Activated CD4-positive, alpha-beta T cell treated with anti-CD3 and anti-CD28 coated beads, Interleukin-2, amount 10 ng/mL, durations not matched to agents 7 days and 5 days (primary cell): ENCODE results near the gene WWOX. TPM values are rescaled to one million over a fixed set of nuclear protein-coding genes. Genes with fewer than 3 reads are reported as not detected.

ENCODE experiments used
- CTCF ChIA-PET: fragments of 350-600 bp; sonication (Branson Sonifier 250); formaldehyde crosslinking; loops from one replicate; lab custom pipeline; 2021; ENCODE audit warnings: antibody characterized with exemption; lab: Charles Lee
- POLR2A ChIA-PET: fragments of 350-600 bp; sonication (Branson Sonifier 250); formaldehyde crosslinking; loops from one replicate; lab custom pipeline; 2021; ENCODE audit warnings: antibody characterized with exemption; lab: Charles Lee
- DNase-seq: peaks from one replicate; pipeline ENCODE4 v3.0.0-alpha.2; 2020
- H3K27ac Mint-ChIP-seq: one replicate; pipeline ENCODE4 v1.8.0; 2021; ENCODE audit warnings: mild to moderate bottlenecking, moderate library complexity, mixed read lengths
- H3K27me3 Mint-ChIP-seq: one replicate; pipeline ENCODE4 v1.8.0; 2021; ENCODE audit warnings: mixed read lengths
- H3K36me3 Mint-ChIP-seq: one replicate; pipeline ENCODE4 v1.8.0; 2021; ENCODE audit warnings: low read depth, mixed read lengths
- H3K4me1 Mint-ChIP-seq: one replicate; pipeline ENCODE4 v1.8.0; 2021; ENCODE audit warnings: mixed read lengths
- H3K4me3 Mint-ChIP-seq: one replicate; pipeline ENCODE4 v1.8.0; 2021; ENCODE audit warnings: mild to moderate bottlenecking, moderate library complexity, mixed read lengths
- H3K9me3 Mint-ChIP-seq: one replicate; pipeline ENCODE4 v1.8.0; 2021; ENCODE audit warnings: mixed read lengths
- total RNA-seq, 2 experiments: library from RNA; stranded (reverse); gene quantifications; one replicate each; pipeline ENCODE4 v1.2.3, GENCODE V29; 2021

Gene WWOX
- total RNA-seq, 2 experiments from 2014 or later = 22.2 to 28.9 TPM

DNA sequence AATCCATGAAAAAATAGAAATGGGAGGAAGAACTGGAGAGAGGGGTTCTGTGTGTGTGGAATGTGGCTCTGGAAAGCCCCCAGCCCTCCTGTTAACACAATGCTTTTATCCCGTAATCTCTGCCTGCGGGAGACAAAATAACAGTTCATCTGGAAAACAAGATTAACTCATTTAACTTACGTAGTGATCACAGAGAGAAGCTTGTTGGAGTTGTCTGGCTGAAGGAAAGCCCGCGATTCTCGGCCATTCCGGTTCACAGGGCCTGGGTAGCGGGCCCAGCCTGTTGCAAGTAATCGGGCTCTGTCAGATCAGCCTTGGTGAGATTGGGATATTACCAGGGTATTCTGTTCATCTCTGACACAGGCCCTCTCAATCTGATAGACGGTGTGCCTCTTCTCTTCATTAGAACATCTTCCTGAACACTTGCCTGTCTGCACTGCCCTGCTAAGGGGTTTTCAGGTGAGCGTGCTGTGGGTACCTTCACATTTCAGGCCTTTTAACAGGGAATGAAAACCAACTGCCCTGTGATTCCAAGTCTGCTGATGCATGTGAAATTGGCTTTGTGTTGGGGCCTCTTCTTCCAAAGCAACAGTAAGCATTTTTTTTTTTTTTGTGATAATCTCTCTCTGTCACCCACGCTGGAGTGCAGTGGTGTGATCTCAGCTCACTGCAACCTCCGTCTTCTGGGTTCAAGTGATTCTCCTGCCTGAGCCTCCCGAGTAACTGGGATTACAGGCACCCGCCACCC is 609.9 kb downstream of the WWOX start:
- DNase-seq = no peak
- peaks cover 6% of the 10 kb centered on the region for H3K4me1 Mint-ChIP-seq
- H3K36me3 Mint-ChIP-seq = no peaks in the 10 kb centered on the region
- H3K27me3 Mint-ChIP-seq = no peaks in the 10 kb centered on the region
- CTCF ChIA-PET = no interaction called here
- H3K4me3 Mint-ChIP-seq = no peak overlapping the region
- POLR2A ChIA-PET = no interaction called here
- no peak overlapping the region for H3K27ac Mint-ChIP-seq
- peaks cover 3% of the 10 kb centered on the region for H3K9me3 Mint-ChIP-seq

DNA sequence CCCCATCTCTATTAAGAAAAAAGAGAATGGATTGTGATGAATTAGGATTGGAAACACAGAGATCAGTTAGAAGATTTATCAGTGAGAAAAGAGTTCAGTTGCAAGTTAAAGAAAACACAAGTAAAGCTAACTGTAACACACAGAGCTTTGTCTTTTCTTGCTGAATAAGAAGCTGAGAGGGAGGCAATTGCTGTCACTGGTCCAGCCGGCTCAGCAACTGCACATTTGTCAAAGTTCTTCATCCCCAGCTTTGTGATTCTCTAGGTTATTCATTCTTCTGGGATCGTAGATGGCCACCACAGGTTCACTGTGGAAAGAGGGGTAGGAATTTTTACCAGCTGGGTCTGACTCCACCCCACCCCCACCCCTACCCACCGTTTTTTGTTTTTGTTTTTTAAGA is 615.7 kb downstream of the WWOX start:
- ChIA-PET POLR2A (no interaction called here), CTCF (no interaction called here)

DNA sequence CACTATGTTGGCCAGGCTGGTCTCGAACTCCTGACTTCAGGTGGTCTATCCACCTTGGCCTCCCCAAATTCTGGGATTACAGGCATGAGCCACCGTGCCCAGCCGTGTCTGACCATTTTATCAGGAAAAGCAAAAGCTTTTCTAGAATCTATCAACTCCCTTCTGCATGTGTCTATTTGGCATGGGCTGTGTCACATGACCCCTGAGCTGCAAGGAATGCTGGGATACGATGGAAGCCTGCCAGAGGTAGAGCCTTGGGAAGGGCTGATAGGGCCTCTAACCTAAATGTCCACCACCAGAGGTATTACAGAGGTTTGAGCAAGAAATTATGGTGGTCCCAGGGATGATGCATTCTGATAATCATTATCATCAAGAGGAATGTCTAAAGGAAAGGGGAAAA is 616.2 kb downstream of the WWOX start:
- no peaks in the 10 kb centered on the region for H3K27me3 Mint-ChIP-seq
- no peaks in the 10 kb centered on the region for H3K9me3 Mint-ChIP-seq
- no peaks in the 10 kb centered on the region for H3K36me3 Mint-ChIP-seq
- ChIA-PET CTCF (interaction anchor here (1.5 kb wide), 1 partner anchor 12 kb away, joined by 3 read pairs; no protein-coding TSS in a partner anchor), POLR2A (no interaction called here)
- no peak overlapping the region for H3K4me3 Mint-ChIP-seq
- H3K4me1 Mint-ChIP-seq = no peaks in the 10 kb centered on the region
- H3K27ac Mint-ChIP-seq = no peak overlapping the region
- DNase-seq = no peak

More for the DNA sequence above, 615.7 kb downstream of the WWOX start:
- no peak for DNase-seq
- Mint-ChIP-seq H3K4me3 (no peak overlapping the region), H3K27me3 (no peaks in the 10 kb centered on the region), H3K9me3 (no peaks in the 10 kb centered on the region), H3K36me3 (no peaks in the 10 kb centered on the region), H3K4me1 (no peaks in the 10 kb centered on the region), H3K27ac (no peak overlapping the region)

GRCh38 chr16:78718141-78718540 is 618.7 kb downstream of the WWOX start:
- CTCF ChIA-PET = no interaction called here
- POLR2A ChIA-PET = no interaction called here
- DNase-seq = no peak
- Mint-ChIP-seq H3K27ac (no peak overlapping the region), H3K9me3 (no peaks in the 10 kb centered on the region), H3K4me1 (no peaks in the 10 kb centered on the region), H3K36me3 (no peaks in the 10 kb centered on the region), H3K27me3 (peaks cover under 1% of the 10 kb centered on the region), H3K4me3 (no peak overlapping the region)

GRCh38 chr16:78720416-78720815 is 621.0 kb downstream of the WWOX start:
- no peaks in the 10 kb centered on the region for H3K36me3 Mint-ChIP-seq
- POLR2A ChIA-PET = no interaction called here
- no peak for DNase-seq
- no peak overlapping the region for H3K4me3 Mint-ChIP-seq
- no peaks in the 10 kb centered on the region for H3K4me1 Mint-ChIP-seq
- CTCF ChIA-PET = no interaction called here
- H3K27me3 Mint-ChIP-seq = peaks cover 2% of the 10 kb centered on the region
- no peaks in the 10 kb centered on the region for H3K9me3 Mint-ChIP-seq
- H3K27ac Mint-ChIP-seq = no peak overlapping the region

DNA sequence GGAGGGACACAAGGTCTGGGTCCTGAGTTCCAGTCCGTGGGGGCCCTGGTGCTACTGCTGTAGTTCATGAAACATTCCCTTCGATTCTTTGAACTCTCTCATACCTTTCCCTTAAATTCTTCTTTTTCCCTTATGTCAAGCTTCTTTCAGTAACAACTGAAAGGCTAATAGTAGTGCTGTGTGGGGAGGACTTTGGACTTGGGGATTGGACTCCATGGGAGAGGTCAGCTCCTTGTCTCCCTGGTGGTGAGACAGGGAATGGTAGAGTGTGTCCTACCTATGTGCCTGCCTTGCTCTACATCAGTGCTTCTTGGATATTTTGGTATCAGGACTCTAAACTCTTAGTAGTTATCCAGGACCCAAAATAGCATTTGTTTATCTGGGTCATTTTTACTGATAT is 628.1 kb downstream of the WWOX start:
- CTCF ChIA-PET = interaction anchor here (0.6 to 1.0 kb wide), 2 partner anchors 11 to 240 kb away, joined by 3 to 4 read pairs; no protein-coding TSS in a partner anchor
- H3K4me1 Mint-ChIP-seq = no peaks in the 10 kb centered on the region
- no peaks in the 10 kb centered on the region for H3K9me3 Mint-ChIP-seq
- no peaks in the 10 kb centered on the region for H3K36me3 Mint-ChIP-seq
- H3K27me3 Mint-ChIP-seq = peaks cover 2% of the 10 kb centered on the region
- POLR2A ChIA-PET = interaction anchor here (0.7 kb wide), 1 partner anchor 874 kb away, joined by 8 read pairs; no protein-coding TSS in a partner anchor
- no peak overlapping the region for H3K4me3 Mint-ChIP-seq
- DNase-seq = no peak
- H3K27ac Mint-ChIP-seq = no peak overlapping the region

- ChIA-PET POLR2A (no interaction called here), CTCF (interaction anchor here (0.7 to 1.6 kb wide), 3 partner anchors 41 to 870 kb away, joined by 3 to 4 read pairs (median 3); no protein-coding TSS in a partner anchor)
- Mint-ChIP-seq H3K36me3 (no peaks in the 10 kb centered on the region), H3K4me3 (no peak overlapping the region), H3K27ac (no peak overlapping the region), H3K4me1 (no peaks in the 10 kb centered on the region), H3K27me3 (no peaks in the 10 kb centered on the region), H3K9me3 (no peaks in the 10 kb centered on the region)
- DNase-seq = no peak
Measured at GRCh38 chr16:78729687-78730086, 630.2 kb downstream of the WWOX start.

DNA sequence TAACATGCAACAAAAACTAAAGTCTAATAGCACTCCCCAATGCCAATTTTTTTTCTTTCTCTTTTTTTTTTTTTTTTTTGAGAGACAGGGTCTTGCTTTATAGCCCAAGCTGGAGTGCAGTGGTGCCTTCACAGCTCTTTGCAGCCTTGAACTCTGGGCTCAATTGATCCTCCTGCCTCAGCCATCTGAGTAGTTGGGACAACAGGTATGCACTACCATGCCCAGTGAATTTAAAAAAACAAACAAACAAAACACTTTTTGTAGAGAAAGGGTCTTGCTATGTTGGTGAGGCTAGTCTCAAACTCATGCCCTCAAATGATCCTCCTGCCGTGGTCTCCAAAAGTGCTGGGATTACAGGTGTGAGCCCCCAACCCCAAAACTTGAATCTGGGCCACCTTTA is 632.3 kb downstream of the WWOX start:
- ChIA-PET CTCF (interaction anchor here (0.6 kb wide), 1 partner anchor 156 kb away, joined by 3 read pairs; no protein-coding TSS in a partner anchor), POLR2A (no interaction called here)
- Mint-ChIP-seq H3K27ac (no peak overlapping the region), H3K4me1 (no peaks in the 10 kb centered on the region), H3K9me3 (no peaks in the 10 kb centered on the region), H3K4me3 (no peak overlapping the region), H3K36me3 (no peaks in the 10 kb centered on the region), H3K27me3 (no peaks in the 10 kb centered on the region)
- DNase-seq = no peak

DNA sequence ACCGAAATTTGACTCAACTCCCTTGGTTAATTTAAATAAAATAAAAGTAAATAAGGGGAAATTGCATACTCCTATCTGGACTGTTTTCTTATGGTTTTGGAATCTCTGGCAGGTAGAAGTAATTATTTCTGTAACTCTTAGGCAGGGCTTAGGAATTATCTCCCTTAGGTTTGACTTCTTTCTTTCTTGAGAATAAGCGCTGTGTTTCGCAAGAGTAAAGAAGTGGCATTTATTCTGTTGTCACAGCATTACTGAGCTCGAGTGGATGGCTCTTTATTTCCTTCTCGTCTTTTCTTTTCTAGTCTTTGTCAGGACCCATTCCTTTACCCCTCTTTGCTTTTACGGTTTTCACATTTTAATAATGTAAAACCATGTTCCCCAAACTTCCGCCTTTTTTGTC is 633.2 kb downstream of the WWOX start:
- no peaks in the 10 kb centered on the region for H3K9me3 Mint-ChIP-seq
- ChIA-PET POLR2A (no interaction called here), CTCF (interaction anchor here (0.6 kb wide), 1 partner anchor 1304 kb away, joined by 5 read pairs; no protein-coding TSS in a partner anchor)
- no peaks in the 10 kb centered on the region for H3K27me3 Mint-ChIP-seq
- H3K27ac Mint-ChIP-seq = no peak overlapping the region
- H3K36me3 Mint-ChIP-seq = no peaks in the 10 kb centered on the region
- no peak overlapping the region for H3K4me3 Mint-ChIP-seq
- no peaks in the 10 kb centered on the region for H3K4me1 Mint-ChIP-seq
- no peak for DNase-seq

DNA sequence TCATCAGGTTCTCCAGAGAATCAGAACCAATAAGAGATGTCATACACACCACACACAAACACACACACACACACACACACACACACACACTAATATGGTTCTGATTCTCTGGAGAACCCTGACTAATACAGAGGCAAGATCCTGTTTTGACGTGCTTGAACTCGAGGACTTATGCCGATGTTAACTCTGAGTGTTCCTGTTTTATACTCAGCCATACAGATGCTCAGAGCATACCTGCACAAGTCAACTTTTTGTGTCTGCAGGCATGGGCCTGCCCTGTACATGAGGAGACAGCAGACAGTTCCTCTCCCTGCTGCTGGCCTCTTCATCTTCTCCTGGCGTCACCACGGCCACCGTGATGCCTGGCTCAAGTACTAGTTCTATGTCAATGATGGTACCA is 635.9 kb downstream of the WWOX start:
- CTCF ChIA-PET = no interaction called here
- DNase-seq = no peak
- Mint-ChIP-seq H3K27me3 (no peaks in the 10 kb centered on the region), H3K4me3 (no peak overlapping the region), H3K9me3 (no peaks in the 10 kb centered on the region), H3K27ac (no peak overlapping the region), H3K4me1 (no peaks in the 10 kb centered on the region), H3K36me3 (no peaks in the 10 kb centered on the region)
- POLR2A ChIA-PET = no interaction called here

DNA sequence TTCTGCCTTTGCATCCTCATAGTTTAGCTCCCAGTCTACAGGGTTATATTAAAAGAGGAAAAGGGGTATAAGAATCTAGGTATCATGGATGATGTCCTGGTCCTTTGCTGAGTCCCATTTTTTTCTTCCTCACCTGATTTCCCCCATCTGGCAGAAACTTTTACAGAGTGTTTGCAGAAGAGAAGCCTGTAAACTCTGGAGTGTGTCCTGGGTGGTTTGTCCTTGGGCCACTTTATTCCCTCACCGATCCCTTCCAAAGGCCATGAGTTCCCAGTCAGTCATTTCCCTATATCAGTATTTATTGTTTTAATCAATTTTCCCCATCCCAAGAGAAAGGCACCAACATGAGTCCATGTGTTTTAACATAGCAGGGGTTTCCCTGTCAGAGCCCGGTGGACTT is 638.2 kb downstream of the WWOX start:
- Mint-ChIP-seq H3K27me3 (no peaks in the 10 kb centered on the region), H3K4me1 (peaks cover 9% of the 10 kb centered on the region), H3K9me3 (no peaks in the 10 kb centered on the region), H3K27ac (no peak overlapping the region), H3K4me3 (no peak overlapping the region), H3K36me3 (no peaks in the 10 kb centered on the region)
- ChIA-PET CTCF (no interaction called here), POLR2A (no interaction called here)
- DNase-seq = no peak

- no peak overlapping the region for H3K27ac Mint-ChIP-seq
- H3K36me3 Mint-ChIP-seq = no peaks in the 10 kb centered on the region
- ChIA-PET POLR2A (no interaction called here), CTCF (interaction anchor here (0.5 kb wide), 1 partner anchor 864 kb away, joined by 4 read pairs; no protein-coding TSS in a partner anchor)
- H3K4me1 Mint-ChIP-seq = peaks cover 18% of the 10 kb centered on the region
- H3K4me3 Mint-ChIP-seq = no peak overlapping the region
- H3K9me3 Mint-ChIP-seq = no peaks in the 10 kb centered on the region
- DNase-seq = no peak
- H3K27me3 Mint-ChIP-seq = no peaks in the 10 kb centered on the region
Measured at GRCh38 chr16:78738557-78738956, 639.1 kb downstream of the WWOX start.

DNA sequence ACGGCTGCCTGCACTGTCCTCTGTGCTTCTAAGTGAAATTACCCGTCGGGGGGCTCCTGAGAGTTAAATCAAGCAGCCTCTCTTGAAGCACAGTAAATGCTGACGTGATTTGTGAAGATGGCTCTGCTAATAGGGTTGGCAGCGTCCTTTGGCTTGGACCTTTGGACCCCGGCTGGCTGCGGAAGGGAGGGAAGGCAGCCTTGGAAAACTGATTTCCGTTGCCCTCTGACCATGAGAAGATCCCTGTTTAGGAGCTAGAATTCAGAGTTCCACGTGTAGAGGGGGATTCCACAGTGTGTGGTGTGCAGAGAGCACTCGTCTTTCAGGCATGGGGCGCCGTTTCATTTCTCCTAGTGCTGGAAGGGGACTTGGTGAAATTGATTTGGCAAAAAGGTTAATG is 640.8 kb downstream of the WWOX start:
- Mint-ChIP-seq H3K4me1 (peaks cover 23% of the 10 kb centered on the region), H3K9me3 (no peaks in the 10 kb centered on the region), H3K36me3 (no peaks in the 10 kb centered on the region), H3K27ac (no peak overlapping the region), H3K4me3 (no peak overlapping the region), H3K27me3 (no peaks in the 10 kb centered on the region)
- POLR2A ChIA-PET = no interaction called here
- DNase-seq = no peak
- CTCF ChIA-PET = no interaction called here
